Stimulated activated naive CD4-positive, alpha-beta T cell treated with Interleukin-2 at 50 U/mL for 16 hours (primary cell): Measurements from ENCODE around the gene KAT6B.
"Not testable (repeated sequence)": the region's sequence is repeated elsewhere in the genome, so short reads cannot be mapped to it uniquely, and the experiment has no call there.

Source experiments
- DNase-seq: peaks from one replicate; lab custom pipeline; 2025; lab: John Stamatoyannopoulos, UW

The KAT6B gene

DNA sequence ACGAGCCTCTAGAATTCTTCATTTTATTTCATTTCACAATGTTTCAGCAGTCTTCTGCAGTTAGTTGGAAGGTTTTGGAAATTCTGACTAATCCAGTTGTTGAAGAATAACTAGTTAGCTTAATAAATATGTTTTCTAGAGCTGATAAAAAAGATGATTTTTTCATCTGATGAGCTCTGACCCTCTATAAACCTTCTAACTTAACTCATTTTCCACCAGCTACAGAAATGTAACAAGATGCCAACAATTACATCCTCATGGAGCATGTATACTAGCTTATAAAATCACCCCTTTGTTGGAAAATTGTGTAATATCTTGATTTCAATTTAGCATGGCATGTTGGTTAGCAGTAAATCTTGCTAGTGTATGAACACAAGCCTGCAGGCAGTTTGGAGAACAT is 33.1 kb downstream of the KAT6B start:
- DNase-seq, result no peak

DNA sequence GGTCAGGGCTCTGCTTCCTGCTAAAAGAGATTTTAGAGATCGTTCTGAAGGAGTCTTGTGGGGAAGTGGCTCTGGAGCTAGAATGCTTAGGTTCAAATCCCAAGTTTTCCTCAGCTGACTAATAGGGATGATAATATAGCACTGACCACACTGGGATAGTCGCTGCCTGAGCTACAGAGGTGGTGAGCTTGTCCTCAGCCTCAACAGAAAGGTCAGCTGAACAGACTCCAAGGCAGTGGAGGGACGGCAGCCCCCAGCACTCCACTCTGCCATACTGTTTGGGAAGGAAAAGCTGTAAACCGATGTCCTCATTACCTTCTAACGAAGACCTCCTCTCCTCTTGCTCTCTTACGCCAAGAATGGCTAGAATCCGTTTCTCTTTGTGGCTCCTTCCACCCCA is 36.2 kb downstream of the KAT6B start:
- DNase-seq, result no peak

DNA sequence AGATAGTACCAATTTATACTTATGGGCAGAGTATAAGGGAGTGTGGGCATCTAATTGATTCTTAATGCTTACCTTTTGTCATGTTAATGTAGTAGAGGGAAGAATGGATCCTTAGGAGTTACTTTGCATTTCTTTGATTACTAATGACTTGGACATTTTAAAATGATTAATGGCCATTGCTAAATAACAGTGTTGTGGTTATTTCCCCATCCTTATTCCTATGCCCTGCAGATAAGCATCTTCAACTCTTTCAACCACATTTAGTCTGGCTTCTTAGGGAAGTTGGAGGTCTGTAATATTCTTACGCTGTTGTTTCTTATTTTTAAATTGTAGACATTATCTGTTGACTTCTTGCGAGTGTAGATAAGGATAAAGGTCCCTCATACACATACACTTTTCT is 37.2 kb downstream of the KAT6B start:
- DNase-seq, result no peak

DNA sequence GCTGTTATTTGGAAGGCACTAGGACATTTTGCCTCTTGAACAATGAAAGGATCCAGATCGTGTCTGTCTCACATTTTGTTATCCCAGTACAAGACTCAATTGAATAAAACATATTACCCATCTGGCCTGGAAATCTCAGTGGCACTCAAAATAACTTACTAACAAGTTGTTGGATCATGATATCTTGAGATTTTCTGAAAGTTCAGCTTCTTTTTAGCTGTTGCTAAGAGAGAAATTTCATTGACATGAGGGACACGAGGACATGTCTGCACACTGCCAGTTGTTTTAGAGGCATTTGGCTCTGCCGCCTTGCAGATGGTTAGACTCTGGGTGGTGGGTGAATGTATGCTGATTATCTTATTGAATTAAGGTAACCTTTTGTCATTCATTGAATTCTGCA is 41.0 kb downstream of the KAT6B start:
- DNase-seq, result no peak

DNA sequence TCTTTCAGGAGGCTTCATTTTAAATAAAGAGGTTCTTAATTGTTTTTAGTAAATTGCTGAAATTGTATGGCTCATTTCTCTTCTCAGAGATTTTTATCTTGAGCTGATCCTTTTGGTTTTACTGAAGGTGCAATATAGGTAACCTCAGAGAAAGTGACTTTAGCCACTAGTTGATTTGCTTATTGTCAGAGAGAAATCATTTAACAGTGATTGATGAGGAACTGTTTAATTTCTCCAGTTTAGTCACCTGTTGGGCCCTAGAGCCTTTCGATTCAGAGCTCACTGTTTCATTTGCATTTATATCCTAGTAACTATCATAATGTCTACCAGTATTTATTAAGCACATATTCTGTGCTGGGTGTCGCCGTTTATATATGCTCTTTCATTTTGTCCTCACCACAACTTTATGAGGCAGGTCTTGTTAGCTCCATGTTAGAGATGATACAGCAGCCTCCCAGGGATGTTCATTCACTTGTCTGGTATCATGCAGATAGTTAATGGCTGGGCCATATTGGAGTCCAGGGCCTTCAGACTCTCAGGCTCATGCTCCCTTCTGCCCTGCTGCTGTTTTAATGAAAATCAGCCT is 42.1 kb downstream of the KAT6B start:
- no peak for DNase-seq

DNA sequence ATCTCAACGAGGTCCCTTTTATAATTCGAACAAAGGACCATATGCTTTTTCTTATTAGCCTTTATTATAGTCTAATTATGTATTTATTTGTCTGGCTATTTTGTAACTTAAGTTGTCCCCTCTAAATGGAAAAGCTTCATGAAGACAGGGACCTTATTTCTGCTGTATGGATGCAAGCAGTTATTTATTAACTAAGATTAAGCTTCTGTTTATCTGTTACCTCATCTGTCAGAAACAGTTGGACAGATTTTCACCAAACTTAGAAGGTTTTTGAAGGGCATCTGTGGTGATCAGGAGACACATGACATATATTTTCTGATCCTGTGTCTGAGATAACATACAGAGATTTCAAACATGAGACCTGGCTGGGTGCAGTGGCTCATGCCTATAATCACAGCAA is 43.2 kb downstream of the KAT6B start:
- no peak for DNase-seq

DNA sequence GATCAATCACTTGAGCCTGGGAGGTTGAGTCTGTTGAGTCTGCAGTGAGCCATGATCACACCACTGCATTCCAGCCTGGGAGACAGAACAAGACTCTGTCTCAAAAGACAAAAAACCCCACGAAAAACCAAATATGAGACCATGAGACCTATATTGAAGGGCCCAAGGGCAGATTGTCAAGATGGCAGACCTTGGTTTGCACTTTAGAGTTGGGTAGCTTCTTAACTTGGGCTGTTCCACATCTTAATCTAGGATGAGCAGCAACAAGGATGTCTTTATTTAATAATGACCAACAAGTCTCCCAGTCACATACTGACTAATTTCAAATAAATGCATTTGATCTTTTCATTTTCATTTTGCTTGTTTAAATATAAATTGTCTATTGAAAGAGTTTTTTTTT is 43.8 kb downstream of the KAT6B start:
- DNase-seq, result no peak

DNA sequence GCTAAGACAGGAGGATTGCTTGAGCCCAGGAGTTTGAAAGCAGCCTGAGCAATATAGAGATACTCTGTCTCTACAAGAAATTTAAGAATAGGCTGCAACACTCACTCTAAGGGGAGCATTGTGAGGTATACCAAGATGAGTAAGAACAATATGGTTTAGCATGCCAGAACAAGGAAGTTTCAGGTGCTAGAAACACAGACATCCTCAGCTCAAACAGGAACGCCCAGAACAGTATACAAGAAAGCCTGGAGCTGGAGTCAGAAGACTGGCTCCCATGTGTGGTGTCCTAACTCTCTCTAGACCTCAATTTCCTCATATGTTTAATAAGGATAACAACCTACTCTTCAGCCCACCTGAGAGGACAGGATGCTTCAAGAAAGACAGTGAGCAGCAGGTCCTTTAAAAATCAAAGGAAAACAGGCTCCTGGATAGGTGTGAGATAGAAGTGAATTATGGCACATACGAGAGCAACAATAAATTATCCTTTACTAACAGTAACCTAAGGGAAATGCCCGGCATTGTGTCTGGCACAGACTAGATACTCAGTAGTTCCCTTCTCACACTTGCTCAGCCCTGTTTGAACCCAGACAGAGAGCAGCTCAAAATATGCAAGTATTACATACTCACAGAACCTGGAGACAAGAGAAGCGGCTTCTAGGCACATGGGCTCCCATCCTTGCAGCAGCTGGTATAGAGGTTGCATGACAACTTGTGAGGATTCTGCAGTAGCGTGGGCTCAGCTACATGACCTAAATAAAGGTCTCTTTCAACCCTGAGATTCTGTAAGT is 45.4 kb downstream of the KAT6B start:
- no peak for DNase-seq

DNA sequence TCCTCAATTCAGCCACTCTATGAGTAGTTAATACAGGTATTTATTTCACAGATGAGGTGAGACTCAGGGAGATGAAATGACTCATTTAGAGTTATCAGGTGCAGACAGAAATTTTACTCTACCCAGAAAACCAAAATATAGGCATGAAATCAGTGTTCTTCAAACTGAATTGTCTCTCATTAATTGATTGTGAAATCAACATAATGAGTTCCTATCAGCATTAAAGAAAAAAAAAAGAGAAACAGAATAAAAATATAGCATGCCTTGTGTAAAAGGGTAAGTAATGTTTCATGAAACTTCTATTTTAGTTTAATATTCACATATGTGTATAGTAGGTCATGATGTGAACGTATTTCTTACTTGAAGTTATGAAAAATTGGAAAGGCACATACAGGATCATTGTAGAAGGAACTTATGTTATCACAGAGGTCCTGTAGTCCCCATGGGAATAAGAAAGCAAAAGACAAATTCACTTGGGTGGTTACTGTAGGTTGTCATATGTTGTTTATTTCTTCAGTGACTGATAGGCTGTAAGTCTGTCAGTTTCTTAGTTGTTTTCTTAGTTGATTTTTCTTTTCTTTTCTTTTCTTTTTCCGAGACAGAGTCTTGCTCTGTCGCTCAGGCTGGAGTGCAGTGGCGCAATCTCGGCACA is 47.5 kb downstream of the KAT6B start:
- DNase-seq, result no peak

DNA sequence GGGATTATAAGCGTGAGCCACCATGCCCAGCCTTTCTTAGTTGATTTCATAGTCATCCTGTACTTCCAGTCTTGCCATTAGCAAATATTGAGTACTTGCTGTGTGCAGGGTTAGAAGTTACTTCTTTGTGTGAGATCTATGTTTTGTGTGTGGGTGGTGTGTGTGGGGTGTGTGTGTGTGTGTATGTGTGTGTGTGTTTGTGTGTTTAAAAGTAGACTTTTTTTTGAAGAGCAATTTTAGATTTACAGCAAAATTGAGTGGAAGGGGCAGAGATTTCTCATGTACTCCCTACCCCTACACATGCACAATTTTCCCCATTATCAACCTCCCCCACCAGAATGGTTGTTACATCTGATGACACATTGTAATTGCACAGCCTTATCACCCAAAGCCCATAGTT is 48.2 kb downstream of the KAT6B start:
- no peak for DNase-seq

DNA sequence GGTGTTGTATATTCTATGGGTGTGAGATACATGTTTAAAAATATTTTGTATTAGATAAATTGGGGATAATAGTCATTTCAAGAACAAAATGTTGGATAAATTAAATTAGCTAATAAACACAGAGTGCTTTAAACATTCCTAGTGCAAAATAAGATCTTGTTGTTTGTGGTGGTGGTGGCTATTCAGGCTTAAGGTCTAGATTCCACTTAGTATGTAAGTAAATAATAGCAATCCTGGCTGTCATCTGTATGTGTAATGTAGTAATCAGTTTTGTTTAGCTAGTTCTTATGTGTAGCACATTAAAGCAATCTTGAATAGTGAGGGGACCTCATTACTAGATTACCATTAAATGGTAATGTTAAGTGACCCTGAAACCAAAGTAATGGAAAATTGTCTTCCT is 48.7 kb downstream of the KAT6B start:
- no peak for DNase-seq

DNA sequence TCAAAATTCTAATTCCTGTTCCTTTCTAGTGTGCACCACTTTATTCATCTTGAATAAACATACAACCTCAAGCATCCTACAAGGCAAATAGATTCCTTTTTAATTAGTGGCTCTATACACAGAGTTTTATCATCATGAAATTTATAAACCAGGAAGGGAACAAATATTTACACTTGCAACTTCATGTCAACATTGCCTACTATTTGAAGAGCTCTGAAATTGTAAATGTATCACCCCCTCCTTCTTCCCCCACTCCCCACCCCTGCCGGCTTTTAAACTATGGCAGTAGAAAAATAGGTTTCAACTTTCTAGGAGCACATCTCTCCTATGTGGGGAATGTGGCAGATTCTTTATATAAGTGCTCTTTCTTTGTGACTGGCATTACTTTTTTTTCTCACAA is 49.6 kb downstream of the KAT6B start:
- DNase-seq, result no peak

DNA sequence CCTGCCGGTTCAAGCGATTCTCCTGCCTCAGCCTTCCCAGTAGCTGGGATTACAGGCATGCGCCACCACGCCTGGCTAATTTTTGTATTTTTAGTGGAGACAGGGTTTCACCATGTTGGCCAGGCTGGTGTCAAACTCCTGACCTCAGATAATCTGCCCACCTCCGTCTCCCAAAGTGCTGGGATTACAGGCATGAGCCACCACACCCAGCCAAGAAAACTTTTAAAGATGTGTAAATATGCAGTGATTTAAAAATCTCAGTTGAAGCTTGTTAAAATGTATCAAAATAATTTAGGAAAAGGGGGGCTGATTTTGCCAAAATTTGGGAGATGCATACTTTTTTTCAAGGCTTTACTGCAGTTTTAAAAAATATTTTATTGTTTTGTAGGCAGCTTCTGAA is 50.7 kb downstream of the KAT6B start:
- DNase-seq, result not testable (repeated sequence)

DNA sequence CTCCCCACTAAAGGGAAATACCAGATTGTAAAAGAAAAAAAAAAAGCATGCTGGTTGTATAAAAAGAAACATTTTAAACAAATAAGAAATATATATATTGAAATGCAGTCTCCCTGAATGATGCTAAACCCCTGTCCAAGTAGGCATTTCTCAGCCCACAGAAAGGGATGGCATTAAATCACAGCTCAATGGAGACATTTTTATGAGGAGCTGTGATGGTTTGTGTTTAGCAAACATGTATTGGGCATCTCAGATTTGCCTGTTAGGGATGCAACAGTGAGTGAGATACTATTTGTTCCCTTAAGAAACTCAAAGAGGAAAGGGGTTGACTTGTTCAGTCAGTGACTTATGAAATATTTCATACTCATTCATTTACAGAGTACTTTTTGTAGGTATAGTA is 51.5 kb downstream of the KAT6B start:
- no peak for DNase-seq

DNA sequence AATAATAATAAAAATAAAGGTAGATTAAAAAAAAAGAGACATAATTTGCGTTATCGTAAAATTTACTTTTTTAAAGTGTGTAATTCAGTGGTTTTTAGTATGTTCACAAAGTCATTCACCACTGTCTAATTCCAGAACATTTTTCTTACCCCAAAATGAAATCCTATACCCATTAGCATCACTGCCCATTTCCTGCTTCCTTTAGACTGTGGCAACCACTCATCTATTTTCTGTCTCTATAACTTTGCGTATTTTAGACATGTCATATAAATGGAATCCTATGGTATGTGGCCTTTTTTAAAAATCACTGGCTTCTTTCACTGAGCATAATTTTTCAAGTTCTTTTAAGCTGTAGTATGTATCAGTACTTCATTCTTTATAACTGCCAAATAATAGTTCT is 53.6 kb downstream of the KAT6B start:
- no peak for DNase-seq

DNA sequence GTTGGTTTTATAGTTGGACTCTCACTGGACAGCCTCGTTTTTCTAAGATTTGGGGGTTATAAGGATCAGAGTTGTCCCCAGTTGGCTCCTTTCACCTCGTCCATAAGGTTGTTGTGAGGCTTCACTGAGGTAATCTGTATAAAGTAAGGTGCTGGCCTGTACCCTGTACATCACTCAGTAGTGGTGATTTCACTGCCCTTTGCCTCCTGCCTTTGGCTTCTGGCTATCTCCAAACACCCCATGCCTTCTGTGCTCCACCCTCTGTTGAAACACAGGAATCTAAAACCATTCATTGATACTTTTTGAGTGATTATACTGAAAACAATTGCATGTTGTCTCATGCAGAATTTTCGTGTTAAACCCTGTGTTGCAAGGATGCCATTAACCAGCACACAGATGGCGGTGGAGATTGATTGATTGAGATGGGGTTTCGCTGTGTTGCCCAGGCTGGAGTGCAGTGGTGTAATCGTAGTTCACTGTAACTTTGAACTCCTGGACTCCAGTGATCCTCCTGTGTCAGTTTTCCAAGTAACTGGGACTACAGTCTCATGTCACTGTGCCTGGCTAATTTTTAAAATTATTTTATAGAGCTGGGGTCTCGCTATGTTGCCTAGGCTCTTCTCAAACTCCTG is 55.0 kb downstream of the KAT6B start:
- no peak for DNase-seq

DNA sequence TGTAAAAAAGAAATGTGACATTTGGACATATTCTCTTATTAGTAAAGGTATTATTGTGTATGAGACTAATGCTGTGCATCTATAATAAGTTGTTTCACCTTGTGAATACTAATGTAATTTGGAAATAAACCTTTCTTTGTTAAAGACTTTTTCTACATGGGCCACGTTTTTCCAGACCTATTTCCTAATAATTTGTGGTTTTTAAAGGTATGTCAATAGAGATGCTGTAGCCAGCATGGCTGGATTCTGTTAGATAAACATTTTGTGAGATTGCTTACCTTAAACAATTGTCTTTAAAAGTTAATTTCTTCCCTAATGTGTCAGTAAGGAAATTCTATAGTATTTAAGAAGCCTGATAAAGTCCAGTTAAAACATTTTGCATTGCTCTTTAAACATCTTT is 56.0 kb downstream of the KAT6B start:
- DNase-seq, result no peak

DNA sequence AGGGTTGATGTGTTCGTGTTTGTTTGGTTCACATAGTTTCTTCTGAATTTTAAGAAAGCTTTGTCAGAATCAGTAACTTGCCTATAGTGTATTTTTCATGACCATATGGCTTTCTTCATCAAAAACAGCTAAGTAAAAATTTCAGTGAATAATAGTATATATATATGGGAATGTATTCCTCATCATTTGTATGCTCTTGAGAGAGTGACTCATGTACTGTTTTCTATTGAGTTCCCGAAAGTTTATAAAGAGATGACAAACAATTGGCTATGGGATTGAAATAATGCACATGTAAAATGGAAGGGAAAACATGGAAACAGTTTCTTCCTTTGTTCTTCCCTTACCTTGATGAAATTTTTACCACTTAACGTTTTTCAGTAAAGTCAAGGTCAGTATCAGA is 56.4 kb downstream of the KAT6B start:
- DNase-seq, result no peak

DNA sequence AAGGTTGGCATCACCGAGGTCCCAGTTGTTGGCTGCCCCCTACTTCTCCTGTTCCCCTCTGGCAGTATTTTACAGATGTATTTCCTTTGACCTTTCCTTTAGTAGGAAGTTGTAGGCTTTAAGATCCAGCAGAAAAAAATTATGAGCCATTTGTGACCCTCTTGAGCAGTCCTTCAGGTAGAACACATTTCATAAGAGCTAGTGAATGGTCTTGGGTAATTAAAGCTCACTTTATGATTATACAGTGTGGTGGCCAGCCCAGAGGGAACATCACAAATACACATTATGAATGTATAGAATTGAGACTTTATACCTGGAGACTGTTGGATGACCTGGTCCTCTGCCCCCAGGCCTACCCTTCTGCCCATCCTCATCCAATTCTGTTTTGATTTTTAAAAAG is 57.0 kb downstream of the KAT6B start:
- DNase-seq, result no peak

DNA sequence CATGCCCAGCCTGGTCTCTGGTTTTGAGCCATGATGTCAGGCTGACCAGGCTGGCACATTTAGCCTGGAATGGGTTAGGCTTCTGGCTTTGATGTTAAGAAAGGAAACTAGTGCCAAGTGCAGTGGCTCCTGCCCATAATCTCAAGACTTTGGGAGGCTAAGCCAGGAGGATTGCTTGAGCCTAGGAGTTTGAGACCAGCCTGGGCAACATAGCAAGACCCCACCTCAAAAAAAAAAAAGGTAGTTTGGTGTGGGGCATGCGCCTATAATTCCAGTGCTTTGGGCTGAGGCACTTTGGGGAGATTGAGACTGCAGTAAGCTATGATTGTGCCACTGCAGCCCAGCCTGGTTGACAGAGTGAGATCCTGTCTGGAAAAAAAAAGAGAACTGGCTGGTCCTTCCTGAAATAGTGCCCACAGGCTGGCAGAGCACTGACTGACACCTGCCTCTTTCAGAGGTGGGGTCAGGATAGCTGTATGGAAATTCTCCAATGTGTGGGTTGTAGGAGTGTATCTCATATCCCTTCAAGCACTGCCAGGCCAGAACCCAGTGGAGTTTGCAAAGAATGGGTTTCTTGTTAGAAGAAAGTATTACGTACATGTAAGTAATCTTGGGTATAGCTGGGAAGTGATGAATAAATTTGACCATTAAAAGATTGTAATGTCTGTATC is 61.3 kb downstream of the KAT6B start:
- no peak for DNase-seq

DNA sequence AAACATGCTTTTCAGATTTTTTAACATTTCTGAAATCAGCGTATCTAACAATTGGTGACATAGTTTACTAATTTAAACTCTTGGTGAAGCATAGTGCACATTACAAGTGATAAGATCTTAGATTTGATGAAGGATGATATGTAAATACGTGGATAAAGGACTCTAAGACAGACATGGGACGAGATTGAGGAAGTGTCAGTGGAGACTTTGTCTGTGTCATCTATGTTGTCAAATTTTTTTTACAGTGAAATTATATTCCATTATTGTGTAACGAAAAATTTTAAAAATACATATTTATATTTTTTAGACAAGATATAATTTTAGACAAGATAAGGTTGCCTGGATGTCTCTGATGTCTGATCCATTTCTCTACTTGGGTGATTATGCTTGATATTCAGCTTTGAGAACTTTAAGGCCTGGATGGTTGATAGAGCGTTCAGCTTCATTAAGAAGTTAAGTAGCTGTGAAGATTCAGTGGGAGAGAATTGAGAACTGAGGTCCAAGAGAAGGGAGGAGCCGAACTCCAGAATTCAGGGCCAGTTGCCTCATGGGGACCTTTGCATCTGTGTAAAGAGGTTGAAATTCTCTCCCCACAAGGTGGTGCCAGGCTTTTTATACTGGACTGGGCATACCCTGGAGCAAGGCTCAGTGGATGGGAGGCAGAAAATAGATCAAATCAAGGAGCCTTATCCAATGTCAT is 62.7 kb downstream of the KAT6B start:
- DNase-seq, result no peak

DNA sequence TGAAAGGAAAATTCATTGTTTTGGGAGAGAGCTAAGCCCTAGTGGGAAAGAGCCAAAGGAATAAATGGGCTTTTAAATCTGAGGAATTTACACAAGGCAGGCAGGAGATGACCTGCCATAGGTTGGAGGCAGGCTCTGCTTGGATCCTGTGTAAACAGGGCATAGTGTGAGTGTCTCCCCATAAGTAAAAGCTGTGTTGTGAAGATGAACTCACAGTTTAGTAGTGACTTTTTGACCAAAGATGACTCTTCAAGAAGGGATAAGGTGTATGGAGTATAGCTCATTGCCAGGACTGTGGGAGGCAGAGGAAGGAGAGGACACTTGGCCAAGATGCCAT is 63.2 kb downstream of the KAT6B start:
- DNase-seq, result no peak
